ENCODE data around the gene SYNGR1. TPM values are rescaled to one million over a fixed set of nuclear protein-coding genes. Genes with fewer than 3 reads are reported as not detected.

SYNGR1 gene
- total and polyA plus RNA-seq, 8 donors: 0.45 to 18.1 (median 6.4) TPM

DNA sequence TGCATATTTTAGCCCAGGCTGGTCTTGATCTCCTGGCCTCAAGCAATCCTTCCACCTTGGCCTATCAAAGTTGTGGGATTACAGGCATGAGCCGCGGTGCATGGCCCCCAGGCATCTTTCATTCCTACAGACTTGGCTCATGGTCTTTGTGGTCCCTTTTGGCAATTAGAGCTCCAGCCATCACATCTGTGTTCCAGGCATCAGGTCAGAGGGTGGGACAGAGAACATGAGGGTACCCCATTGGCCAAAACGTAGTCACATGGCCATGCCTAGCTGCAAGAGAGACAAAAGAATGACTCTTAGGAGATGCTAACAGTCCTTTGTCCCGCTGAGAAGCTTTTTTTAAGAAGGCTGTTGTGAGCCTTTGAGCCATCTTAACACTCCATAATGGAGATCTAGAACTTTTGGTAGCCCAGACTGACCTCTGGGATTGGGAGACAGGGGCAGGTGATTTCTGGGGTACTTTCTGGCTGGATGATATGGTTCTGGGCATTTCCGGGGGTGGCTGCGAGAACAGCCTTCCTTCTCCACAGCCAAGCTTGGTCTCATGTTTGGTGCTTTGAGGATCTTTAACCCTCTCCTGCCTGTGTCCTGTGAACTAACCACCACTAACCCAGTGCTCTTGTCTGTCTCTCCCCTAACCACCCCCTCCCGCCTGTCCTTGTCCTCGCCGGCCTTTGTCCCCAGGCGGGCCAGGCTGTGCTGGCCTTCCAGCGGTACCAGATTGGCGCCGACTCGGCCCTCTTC, 31.4 kb downstream of the SYNGR1 start:
- no peak overlapping the region for H3K4me3 ChIP-seq
- H3K4me1 ChIP-seq: no peaks in the 10 kb centered on the region
- peaks cover 0 to 39% (median 18%) of the 10 kb centered on the region in 4 donors for H3K36me3 ChIP-seq
- DNase-seq: no peak
- WGBS, 5 donors: 83 to 93% (median 89%) methylated on average over 14 of the region's 14 CpGs
- intact Hi-C loops (cut with DNase I; ENCODE audit: low total_unique reads): no loop called here
- no peak overlapping the region for H3K27ac ChIP-seq
- H3K27me3 ChIP-seq: peaks cover 0 to 18% (median 0%) of the 10 kb centered on the region in 3 donors
- no peak for TF ChIP-seq EP300 (IDR thresholded peaks at IDR 0.05)
- no peaks in the 10 kb centered on the region for H3K9me3 ChIP-seq

DNA sequence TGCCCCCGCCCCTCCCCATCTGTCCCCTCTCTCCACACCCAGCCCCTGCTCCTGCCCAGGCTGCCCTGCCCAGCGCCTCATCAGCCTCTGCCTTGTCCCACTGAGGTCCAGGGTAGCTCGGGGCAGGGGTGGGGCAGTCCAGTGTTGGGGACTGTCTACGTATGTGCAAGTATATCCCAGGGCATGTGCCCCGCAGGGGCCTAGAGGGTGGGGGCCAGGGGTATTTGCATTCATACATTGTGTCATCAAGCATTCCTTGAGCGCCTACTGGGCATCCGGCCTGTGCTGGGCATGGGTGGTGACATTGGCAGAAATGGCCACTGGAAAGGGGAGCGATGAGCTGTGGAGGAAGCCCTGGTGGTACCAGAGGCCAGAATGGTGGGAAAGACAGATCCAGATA, 32.1 kb downstream of the SYNGR1 start:
- intact Hi-C loops (cut with DNase I; ENCODE audit: low total_unique reads): no loop called here
- TF ChIP-seq EP300 (IDR thresholded peaks at IDR 0.05) (no peak), CTCF (IDR thresholded peaks at IDR 0.05) (no peak)
- Histone ChIP-seq H3K27me3 (peaks cover 0 to 21% (median 0%) of the 10 kb centered on the region in 3 donors), H3K36me3 (peaks cover 0 to 31% (median 14%) of the 10 kb centered on the region in 4 donors), H3K4me1 (no peaks in the 10 kb centered on the region), H3K4me3 (no peak overlapping the region), H3K9me3 (no peaks in the 10 kb centered on the region), H3K27ac (no peak overlapping the region)
- WGBS, 5 donors: 90 to 97% (median 94%) methylated on average over 6 to 8 of the region's 8 CpGs
- DNase-seq: no peak

- intact Hi-C loops (cut with DNase I; ENCODE audit: low total_unique reads): no loop called here
- TF ChIP-seq CTCF (IDR thresholded peaks at IDR 0.05) (no peak), EP300 (IDR thresholded peaks at IDR 0.05) (no peak), POLR2AphosphoS5 (IDR thresholded peaks at IDR 0.05) (no peak), POLR2A (IDR thresholded peaks at IDR 0.05) (no peak)
- H3K9me3 ChIP-seq: no peaks in the 10 kb centered on the region
- WGBS, 5 donors: 73 to 87% (median 77%) methylated on average over 3 to 5 of the region's 5 CpGs
- peaks cover 0 to 21% (median 0%) of the 10 kb centered on the region in 3 donors for H3K27me3 ChIP-seq
- H3K4me1 ChIP-seq: no peaks in the 10 kb centered on the region
- H3K36me3 ChIP-seq: peaks cover 0 to 26% (median 12%) of the 10 kb centered on the region in 4 donors
- no peak overlapping the region for H3K4me3 ChIP-seq
- no peak for DNase-seq
- H3K27ac ChIP-seq: no peak overlapping the region
Measured at GRCh38 chr22:39382410-39382809, 32.6 kb downstream of the SYNGR1 start.

- 70 to 76% (median 73%) methylated on average over 9 to 12 of the region's 12 CpGs for WGBS, 5 donors
- H3K4me1 ChIP-seq: peaks cover 0 to 12% (median 10%) of the 10 kb centered on the region in 4 donors
- intact Hi-C loops (cut with DNase I; ENCODE audit: low total_unique reads): no loop called here
- H3K36me3 ChIP-seq: peaks cover 0 to 10% (median 2%) of the 10 kb centered on the region in 4 donors
- TF ChIP-seq POLR2AphosphoS5 (IDR thresholded peaks at IDR 0.05) (no peak), POLR2A (IDR thresholded peaks at IDR 0.05) (no peak), CTCF (IDR thresholded peaks at IDR 0.05) (no peak), EP300 (IDR thresholded peaks at IDR 0.05) (no peak)
- H3K4me3 ChIP-seq: no peak overlapping the region
- no peak overlapping the region for H3K27ac ChIP-seq
- peaks cover 0 to 21% (median 0%) of the 10 kb centered on the region in 3 donors for H3K27me3 ChIP-seq
- no peak for DNase-seq
- H3K9me3 ChIP-seq: no peaks in the 10 kb centered on the region
Measured at GRCh38 chr22:39383841-39384625, 34.2 kb downstream of the SYNGR1 start.

Measured in stomach (tissue), 9 donors.